GM12872 (cell line): Measurements from ENCODE around the gene STAP2.

Experiments
- TF ChIP-seq, protein P1 (sequence below): IDR thresholded peaks from 3 replicates; pipeline ENCODE4 v1.5.1; 2011; ENCODE audit warnings: low read depth, mild to moderate bottlenecking, low read length, moderate library complexity; ENCODE audit not compliant: insufficient read depth

Gene STAP2

DNA sequence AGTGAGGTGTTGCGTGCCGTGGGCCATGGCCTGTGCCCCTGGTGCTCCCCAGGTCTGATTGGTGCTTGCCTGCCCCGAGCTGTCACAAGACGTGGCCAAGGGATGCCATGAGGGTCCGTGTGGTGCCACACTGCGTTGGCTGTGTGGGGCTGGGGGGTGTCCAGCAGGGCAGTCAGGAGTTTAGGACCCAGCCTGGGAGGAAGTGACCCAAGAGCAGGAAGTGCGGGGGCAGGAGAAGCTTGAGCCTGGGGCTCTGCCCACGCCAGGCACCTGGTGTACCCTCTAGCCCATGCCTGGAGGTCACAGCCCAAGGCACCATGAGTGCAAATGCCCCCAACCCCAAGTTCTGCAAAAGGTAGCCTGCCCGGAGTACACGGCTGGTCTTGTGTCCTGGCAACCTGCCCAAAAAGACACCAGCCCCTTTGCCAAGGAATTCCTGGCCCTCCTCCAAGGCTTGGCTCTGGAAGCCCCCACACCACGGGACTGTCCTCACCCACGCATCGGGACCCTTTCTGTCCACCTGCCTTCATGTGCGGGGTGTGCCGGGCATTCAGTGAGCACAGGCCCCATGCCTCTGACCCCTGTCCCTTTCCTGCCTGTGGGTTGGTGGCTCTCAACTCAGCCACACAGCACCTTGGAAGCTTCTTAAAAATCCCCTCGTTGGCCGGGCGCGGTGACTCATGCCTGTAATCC, 29.6 kb upstream of the STAP2 start:
- TF ChIP-seq, protein P1, sequence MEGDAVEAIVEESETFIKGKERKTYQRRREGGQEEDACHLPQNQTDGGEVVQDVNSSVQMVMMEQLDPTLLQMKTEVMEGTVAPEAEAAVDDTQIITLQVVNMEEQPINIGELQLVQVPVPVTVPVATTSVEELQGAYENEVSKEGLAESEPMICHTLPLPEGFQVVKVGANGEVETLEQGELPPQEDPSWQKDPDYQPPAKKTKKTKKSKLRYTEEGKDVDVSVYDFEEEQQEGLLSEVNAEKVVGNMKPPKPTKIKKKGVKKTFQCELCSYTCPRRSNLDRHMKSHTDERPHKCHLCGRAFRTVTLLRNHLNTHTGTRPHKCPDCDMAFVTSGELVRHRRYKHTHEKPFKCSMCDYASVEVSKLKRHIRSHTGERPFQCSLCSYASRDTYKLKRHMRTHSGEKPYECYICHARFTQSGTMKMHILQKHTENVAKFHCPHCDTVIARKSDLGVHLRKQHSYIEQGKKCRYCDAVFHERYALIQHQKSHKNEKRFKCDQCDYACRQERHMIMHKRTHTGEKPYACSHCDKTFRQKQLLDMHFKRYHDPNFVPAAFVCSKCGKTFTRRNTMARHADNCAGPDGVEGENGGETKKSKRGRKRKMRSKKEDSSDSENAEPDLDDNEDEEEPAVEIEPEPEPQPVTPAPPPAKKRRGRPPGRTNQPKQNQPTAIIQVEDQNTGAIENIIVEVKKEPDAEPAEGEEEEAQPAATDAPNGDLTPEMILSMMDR: no peak

DNA sequence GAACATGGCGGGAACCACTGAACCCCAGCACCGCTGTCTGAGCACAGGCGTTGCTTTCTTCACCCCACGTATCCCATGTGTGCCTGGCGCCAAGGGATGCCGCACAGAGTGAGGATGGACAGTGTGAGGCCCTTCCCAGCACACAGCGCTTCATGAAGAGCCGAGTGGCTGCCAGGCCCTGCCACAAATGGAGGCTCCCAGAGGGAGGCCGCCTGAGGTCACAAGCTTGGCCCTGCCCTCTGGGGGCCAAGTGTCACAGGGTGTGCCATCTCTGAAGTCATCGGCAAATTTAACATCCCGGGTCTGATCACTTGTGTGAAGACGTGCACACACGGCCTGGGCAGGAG, 29.1 kb upstream of the STAP2 start:
- TF ChIP-seq, protein P1: no peak

DNA sequence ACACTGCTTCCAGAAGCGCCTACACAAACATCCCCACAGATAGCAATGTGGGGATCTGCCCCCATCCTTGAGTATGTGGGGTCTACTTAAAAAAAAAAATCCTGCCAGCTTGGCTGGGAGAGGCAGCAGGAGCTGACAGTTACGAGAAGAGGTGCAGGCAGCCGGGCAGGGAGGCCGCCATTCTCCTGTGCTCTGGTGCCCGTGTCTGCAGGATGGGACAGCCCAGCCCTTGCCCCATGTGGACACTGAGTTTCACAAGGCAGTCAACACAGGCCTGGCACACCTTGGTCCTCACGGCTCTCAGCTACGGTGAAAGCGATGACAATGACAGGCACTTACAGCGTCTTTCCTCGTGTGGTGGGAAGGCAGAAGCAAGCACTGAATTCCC, 28.7 kb upstream of the STAP2 start:
- TF ChIP-seq, protein P1: no peak

DNA sequence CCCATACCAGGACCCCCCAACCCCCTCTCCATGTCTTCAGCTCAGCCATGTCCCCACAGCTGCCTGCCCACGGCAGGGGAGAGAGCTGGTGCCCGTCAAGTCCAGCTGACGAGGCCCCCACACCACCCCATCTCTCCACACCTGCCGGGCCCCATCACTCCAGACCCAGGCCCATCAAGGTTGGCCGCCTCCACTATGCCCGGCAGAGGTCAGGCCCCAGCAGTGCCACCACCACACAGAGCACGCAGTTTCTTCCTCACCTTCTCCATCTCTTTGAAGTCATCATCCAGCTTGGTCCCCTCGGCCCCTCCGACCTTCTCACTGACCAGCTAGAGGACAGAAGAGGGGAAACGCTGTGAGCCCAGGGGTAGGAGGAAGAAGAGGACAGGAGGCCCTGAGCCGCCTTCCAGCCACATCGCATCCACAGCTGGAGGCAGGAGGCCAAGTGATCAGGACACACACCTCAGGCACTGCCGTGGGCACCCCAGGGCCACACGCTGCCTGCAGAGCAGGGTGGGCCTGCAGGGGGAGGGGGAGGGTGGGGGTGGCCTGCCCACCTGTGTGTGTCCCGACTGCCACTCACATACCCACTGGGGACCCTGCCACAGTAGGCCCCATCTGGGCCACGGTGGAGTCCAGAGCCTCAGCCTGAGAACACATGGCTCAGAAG, 28.2 kb upstream of the STAP2 start:
- TF ChIP-seq, protein P1: no peak

DNA sequence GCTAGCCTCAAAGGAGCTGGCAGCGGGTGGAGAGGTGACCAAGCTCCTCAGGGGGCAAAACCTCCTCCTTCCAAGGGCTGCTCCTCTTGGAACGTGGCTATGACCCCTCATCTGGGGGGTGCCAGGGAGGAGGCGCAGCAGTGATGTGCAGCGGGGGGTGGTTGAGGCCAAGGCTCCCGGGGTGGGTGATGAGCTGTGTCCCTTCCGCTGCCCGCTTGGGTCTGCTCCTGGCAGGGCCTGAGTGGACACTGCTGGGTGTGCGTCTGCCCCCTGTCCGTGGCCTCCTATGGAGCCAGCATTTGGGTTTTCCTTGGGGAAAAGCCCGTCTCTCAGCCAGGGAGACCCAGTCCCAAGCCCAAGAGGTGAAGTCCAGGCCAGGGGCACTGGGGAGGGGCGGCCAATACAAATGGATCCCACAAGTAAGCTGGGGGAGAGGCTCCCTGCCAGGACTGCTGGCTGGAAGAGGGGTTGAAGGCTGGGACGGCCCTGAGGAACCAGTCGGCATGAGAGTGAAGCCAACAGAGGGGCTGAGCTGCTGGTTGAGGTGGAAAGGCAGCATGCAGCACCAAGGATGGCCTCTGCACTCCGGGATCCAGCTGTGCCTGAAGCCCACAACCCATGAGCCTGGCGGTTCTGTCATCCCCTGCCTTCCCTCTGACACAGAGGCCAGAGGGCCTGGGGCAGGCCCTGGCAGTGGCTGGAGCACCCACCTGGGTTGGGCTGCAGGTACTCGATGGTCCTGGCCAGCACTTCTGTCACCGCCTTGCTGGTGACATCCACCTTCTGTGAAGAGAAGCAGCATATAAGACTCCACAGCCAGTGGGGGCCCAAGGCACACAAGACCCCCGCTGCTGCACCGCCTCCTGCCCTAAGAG, 27.4 kb upstream of the STAP2 start:
- TF ChIP-seq, protein P1: no peak

DNA sequence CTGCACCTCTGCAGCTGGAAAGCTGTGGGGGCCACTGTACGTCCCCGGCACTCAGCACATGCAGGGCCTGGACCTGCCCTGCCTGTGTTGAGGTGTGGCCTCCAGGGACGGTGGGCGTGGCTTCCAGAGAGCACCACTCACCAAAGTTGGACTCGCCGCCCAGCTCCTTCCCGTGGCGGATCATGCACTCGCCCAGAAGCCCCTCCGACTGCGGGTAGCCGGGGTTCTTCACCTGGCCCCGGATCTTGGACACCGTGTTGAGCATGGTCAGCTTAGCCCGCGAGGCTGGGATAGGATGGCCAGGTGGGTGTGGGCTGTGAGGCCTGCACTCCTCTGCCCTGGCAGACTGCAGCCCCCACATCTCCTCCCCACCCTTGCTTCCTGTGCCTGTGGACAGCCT, 26.7 kb upstream of the STAP2 start:
- TF ChIP-seq, protein P1: no peak

DNA sequence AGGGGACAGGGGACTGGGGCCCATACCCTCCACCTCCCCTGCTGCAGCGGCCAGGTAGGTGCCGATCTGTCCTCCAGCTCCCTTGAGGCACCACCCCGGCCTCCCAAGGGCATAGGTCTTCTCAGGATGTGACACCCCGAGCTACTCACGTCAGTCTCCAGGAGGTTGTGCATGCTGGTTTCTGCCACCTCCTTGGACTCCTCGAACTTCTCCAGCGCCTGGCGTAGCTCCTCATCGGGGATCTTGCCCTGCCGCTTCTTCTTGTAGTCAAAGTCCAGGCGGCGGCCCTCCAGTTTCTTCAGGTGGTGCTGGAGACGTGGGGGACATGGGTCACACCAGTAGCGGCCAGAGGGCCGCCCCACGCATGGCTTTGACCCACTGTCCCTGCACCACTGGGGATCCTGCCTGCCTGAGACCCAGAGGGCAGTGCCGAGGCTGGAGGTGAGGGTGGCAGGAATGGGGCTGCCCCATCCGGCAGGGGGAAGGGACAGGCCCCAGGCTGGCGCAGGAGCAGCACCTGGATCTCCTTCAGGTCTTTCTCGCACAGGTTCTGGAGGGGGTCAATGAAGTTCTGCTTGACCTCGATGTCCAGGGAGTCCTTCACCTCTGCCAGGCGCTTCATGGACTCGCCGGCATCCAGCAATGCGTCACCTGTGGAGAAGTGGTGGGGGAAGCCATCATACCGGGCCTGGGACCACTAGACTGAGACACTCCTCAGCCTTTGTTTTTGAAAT, 25.1 kb upstream of the STAP2 start:
- TF ChIP-seq, protein P1: no peak
